ENCODE results near the gene CCR3.

CCR3 gene

GRCh38 chr3:46242120-46242519 lies at the start of gene CCR3:
CCR3 (plus strand) TSS chr3:46242460; CDS start chr3:46265159, 22,699 bp downstream.
- Histone ChIP-seq H3K4me2 (ENCODE audit: low read depth, low read length, poor library complexity, severe bottlenecking) (no peak within 1 kb of the TSS), H3K27me3 (ENCODE audit: insufficient read depth, low read length, poor library complexity, severe bottlenecking) (no peaks in the 10 kb centered on the region), H3K36me3 (ENCODE audit: insufficient read depth, low read length) (no peaks in the 10 kb centered on the region), H3K4me1 (ENCODE audit: insufficient read depth, low read length, poor library complexity, severe bottlenecking) (no peaks in the 10 kb centered on the region), H3K4me3 (ENCODE audit: low read length, poor library complexity, severe bottlenecking) (no peak within 1 kb of the TSS), H2AFZ (ENCODE audit: low read length) (no peak within 1 kb of the TSS; the same call in 1 of the 2 replicates), H3K9me3 (ENCODE audit: insufficient read depth, low read depth, low read length) (no peaks in the 10 kb centered on the region), H3F3A (ENCODE audit: low read depth) (no peaks in the 10 kb centered on the region), H3K9me2 (replicated peaks; ENCODE audit: low read depth, low read length) (no peaks in the 10 kb centered on the region), H4K20me1 (ENCODE audit: insufficient read depth, low read length, poor library complexity, severe bottlenecking) (no peaks in the 10 kb centered on the region), H3K9ac (ENCODE audit: low read depth, low read length, poor library complexity, severe bottlenecking) (no peak within 1 kb of the TSS), H3K79me2 (ENCODE audit: insufficient read depth, low read length) (no peaks in the 10 kb centered on the region)
- TF ChIP-seq, protein P1, sequence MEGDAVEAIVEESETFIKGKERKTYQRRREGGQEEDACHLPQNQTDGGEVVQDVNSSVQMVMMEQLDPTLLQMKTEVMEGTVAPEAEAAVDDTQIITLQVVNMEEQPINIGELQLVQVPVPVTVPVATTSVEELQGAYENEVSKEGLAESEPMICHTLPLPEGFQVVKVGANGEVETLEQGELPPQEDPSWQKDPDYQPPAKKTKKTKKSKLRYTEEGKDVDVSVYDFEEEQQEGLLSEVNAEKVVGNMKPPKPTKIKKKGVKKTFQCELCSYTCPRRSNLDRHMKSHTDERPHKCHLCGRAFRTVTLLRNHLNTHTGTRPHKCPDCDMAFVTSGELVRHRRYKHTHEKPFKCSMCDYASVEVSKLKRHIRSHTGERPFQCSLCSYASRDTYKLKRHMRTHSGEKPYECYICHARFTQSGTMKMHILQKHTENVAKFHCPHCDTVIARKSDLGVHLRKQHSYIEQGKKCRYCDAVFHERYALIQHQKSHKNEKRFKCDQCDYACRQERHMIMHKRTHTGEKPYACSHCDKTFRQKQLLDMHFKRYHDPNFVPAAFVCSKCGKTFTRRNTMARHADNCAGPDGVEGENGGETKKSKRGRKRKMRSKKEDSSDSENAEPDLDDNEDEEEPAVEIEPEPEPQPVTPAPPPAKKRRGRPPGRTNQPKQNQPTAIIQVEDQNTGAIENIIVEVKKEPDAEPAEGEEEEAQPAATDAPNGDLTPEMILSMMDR (conservative IDR thresholded peaks at IDR 0.05; ENCODE audit: low read length), result no peak
- no peak for TF ChIP-seq EZH2phosphoT487 (IDR thresholded peaks at IDR 0.05; ENCODE audit: borderline replicate concordance)

- H3K4me2 ChIP-seq (ENCODE audit: low read depth, low read length, poor library complexity, severe bottlenecking), result no peak overlapping the region
- no peak overlapping the region for H3K4me3 ChIP-seq (ENCODE audit: low read length, poor library complexity, severe bottlenecking)
- no peaks in the 10 kb centered on the region for H3K4me1 ChIP-seq (ENCODE audit: insufficient read depth, low read length, poor library complexity, severe bottlenecking)
- no peaks in the 10 kb centered on the region for H3F3A ChIP-seq (ENCODE audit: low read depth)
- no peak overlapping the region for H3K9ac ChIP-seq (ENCODE audit: low read depth, low read length, poor library complexity, severe bottlenecking)
- H3K9me2 ChIP-seq (replicated peaks; ENCODE audit: low read depth, low read length), result no peaks in the 10 kb centered on the region
- H2AFZ ChIP-seq (ENCODE audit: low read length), result no peak overlapping the region
- TF ChIP-seq, protein P1 (conservative IDR thresholded peaks at IDR 0.05; ENCODE audit: low read length), result no peak
- TF ChIP-seq EZH2phosphoT487 (IDR thresholded peaks at IDR 0.05; ENCODE audit: borderline replicate concordance), result no peak
- no peaks in the 10 kb centered on the region for H4K20me1 ChIP-seq (ENCODE audit: insufficient read depth, low read length, poor library complexity, severe bottlenecking)
- no peaks in the 10 kb centered on the region for H3K36me3 ChIP-seq (ENCODE audit: insufficient read depth, low read length)
- H3K79me2 ChIP-seq (ENCODE audit: insufficient read depth, low read length), result no peaks in the 10 kb centered on the region
- H3K9me3 ChIP-seq (ENCODE audit: insufficient read depth, low read depth, low read length), result peaks cover 11% of the 10 kb centered on the region; the same call in 1 of the 2 replicates
- H3K27me3 ChIP-seq (ENCODE audit: insufficient read depth, low read length, poor library complexity, severe bottlenecking), result peaks cover 13% of the 10 kb centered on the region
Observed at GRCh38 chr3:46192939-46193338, 49.3 kb upstream of the CCR3 start.

GRCh38 chr3:46193436-46193835 lies 48.8 kb upstream of the CCR3 start:
- H3F3A ChIP-seq (ENCODE audit: low read depth), result no peaks in the 10 kb centered on the region
- no peaks in the 10 kb centered on the region for H4K20me1 ChIP-seq (ENCODE audit: insufficient read depth, low read length, poor library complexity, severe bottlenecking)
- H3K4me2 ChIP-seq (ENCODE audit: low read depth, low read length, poor library complexity, severe bottlenecking), result no peak overlapping the region
- peaks cover 13% of the 10 kb centered on the region for H3K27me3 ChIP-seq (ENCODE audit: insufficient read depth, low read length, poor library complexity, severe bottlenecking)
- peaks cover 11% of the 10 kb centered on the region; the same call in 1 of the 2 replicates for H3K9me3 ChIP-seq (ENCODE audit: insufficient read depth, low read depth, low read length)
- H3K9ac ChIP-seq (ENCODE audit: low read depth, low read length, poor library complexity, severe bottlenecking), result no peak overlapping the region
- H3K4me3 ChIP-seq (ENCODE audit: low read length, poor library complexity, severe bottlenecking), result no peak overlapping the region
- no peaks in the 10 kb centered on the region for H3K9me2 ChIP-seq (replicated peaks; ENCODE audit: low read depth, low read length)
- no peak overlapping the region for H2AFZ ChIP-seq (ENCODE audit: low read length)
- H3K79me2 ChIP-seq (ENCODE audit: insufficient read depth, low read length), result no peaks in the 10 kb centered on the region
- TF ChIP-seq, protein P1 (conservative IDR thresholded peaks at IDR 0.05; ENCODE audit: low read length), result no peak
- TF ChIP-seq EZH2phosphoT487 (IDR thresholded peaks at IDR 0.05; ENCODE audit: borderline replicate concordance), result no peak
- no peaks in the 10 kb centered on the region for H3K36me3 ChIP-seq (ENCODE audit: insufficient read depth, low read length)
- no peaks in the 10 kb centered on the region for H3K4me1 ChIP-seq (ENCODE audit: insufficient read depth, low read length, poor library complexity, severe bottlenecking)
